Measurements from ENCODE around the gene SFSWAP. TPM values are rescaled to one million over a fixed set of nuclear protein-coding genes. Genes with fewer than 3 reads are reported as not detected.

The SFSWAP gene
- total and polyA plus RNA-seq, 2 of the 13 experiments (the other 11 are each of a cell fraction or from before 2014, with no cell fraction given) = 17.1 to 27.7 TPM

DNA sequence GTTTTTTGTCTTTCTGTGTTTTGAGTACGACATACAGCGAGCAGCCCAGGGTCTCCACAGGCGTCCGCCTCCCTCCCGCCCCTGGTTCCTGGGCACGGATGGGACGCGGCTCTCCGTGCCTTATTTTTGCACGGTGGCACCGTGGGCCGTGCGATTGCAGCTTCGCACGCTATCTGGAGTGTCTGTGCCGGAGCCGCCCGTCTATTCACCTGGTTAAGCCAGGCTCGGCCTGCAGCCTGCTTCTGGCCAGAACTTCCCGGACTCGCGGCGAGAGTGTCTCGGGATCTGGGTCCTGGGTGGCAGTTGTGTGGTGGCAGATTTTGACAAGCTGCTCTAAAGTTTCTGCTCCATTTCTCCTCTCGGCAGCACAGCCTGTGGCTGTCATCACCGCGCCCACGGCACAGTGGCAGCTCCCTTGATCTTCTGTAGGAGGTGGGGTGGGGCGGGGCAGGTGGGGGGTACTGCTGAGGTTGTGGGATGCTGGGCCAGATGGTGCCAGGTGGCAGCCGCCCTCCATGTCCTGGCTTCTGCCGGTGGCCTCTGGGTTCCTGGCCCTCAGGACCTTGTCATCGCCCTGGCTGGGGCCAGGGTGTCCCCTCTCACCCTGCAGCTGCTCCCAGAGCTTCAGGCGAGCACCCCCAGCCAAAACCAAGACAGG, 120.2 kb downstream of the SFSWAP start:
- BruUV-seq (replicated peaks) = no TSS peak
- ChIA-PET CTCF (ENCODE audit: low intra/inter-chr PET ratio, low total read pairs) (no interaction called here), POLR2A (interaction anchor here (1.1 kb wide), 1 partner anchor 62 kb away, joined by 3 read pairs; no protein-coding TSS in a partner anchor)
- Histone ChIP-seq H2AFZ (ENCODE audit: low read length) (no peak overlapping the region), H3K36me3 (replicated peaks in 1 of 2; ENCODE audit: control insufficient read depth in 1 of 2, insufficient read depth in 2 of 2, low read length in 2 of 2) (no peaks in the 10 kb centered on the region), H3K9ac (ENCODE audit: insufficient read depth, low read depth, low read length) (peak overlapping the region; percentile 10; the same call in 1 of the 2 replicates), H3K27me3 (ENCODE audit: control insufficient read depth in 1 of 2, insufficient read depth in 2 of 2, low read length in 2 of 2) (peaks cover 5 to 45% of the 10 kb centered on the region in 2 experiments; a peak in 4 of 5 replicates), H3K4me2 (ENCODE audit: low read depth, low read length) (peak overlapping the region; percentile 84), H3K4me1 (ENCODE audit: insufficient read depth, low read length) (peaks cover 59% of the 10 kb centered on the region), H3K79me2 (ENCODE audit: insufficient read depth, low read length) (no peaks in the 10 kb centered on the region), H3K27ac (ENCODE audit: extremely low read length, insufficient read depth, low read length) (no peak overlapping the region), H3K9me3 (ENCODE audit: low read length) (no peaks in the 10 kb centered on the region), H4K20me1 (ENCODE audit: insufficient read depth, low read length) (no peaks in the 10 kb centered on the region), H3K4me3 (replicated peaks in 1 of 3; ENCODE audit: insufficient read depth in 1 of 3, low read depth in 2 of 3, low read length in 3 of 3) (peak overlapping the region; percentile 54 to 73 (median 58))
- in situ Hi-C loops (cut with HindIII; ENCODE audit: extremely low pct_ligation_motif_present, low pct_unique_long_range_greater_than_20kb) (loop anchor here (10.0 to 25.0 kb wide), 2 partner anchors 216 to 719 kb away; no protein-coding TSS in a partner anchor), intact Hi-C loops (cut with micrococcal nuclease; ENCODE audit: unreplicated experiment) (loop anchor here (10.0 kb wide), 4 partner anchors 64 to 726 kb away; partner anchors contain the start of genes PUS1 and ULK1)
- ATAC-seq (peak; percentile 6), FAIRE-seq (no peak), DNase-seq (ENCODE audit: low spot score) (no peak)
- 4% methylated on average over 12 of the region's 33 CpGs for WGBS (ENCODE audit: low lambda C conversion rate)
- TF ChIP-seq HNRNPL (IDR thresholded peaks at IDR 0.05; ENCODE audit: low read depth, low read length) (peak; percentile 62; the same call in 1 of the 2 replicates), MBNL3 (CRISPR knock-in tag; conservative IDR thresholded peaks at IDR 0.05) (no peak), ZSCAN9 (CRISPR knock-in tag; IDR thresholded peaks at IDR 0.05; ENCODE audit: borderline replicate concordance) (no peak), ZNF777 (CRISPR knock-in tag; IDR thresholded peaks at IDR 0.05) (peak; percentile 1; the same call in 1 of the 2 replicates), ISL2 (CRISPR knock-in tag; IDR thresholded peaks at IDR 0.05) (0 out of 2 replicates have a peak, but pooled peaks have one; percentile 4), ZBTB7B (CRISPR knock-in tag; IDR thresholded peaks at IDR 0.05) (peak; percentile 9; the same call in 1 of the 2 replicates), ZNF704 (CRISPR knock-in tag; IDR thresholded peaks at IDR 0.05; ENCODE audit: borderline replicate concordance) (0 out of 2 replicates have a peak, but pooled peaks have one; percentile 9), NFKB2 (CRISPR knock-in tag; IDR thresholded peaks at IDR 0.05; ENCODE audit: borderline replicate concordance) (0 out of 2 replicates have a peak, but pooled peaks have one; percentile 16), PCBP1 (IDR thresholded peaks at IDR 0.05; ENCODE audit: borderline replicate concordance, low read depth, low read length) (0 out of 2 replicates have a peak, but pooled peaks have one; percentile 2), SRY (CRISPR knock-in tag; IDR thresholded peaks at IDR 0.05) (no peak)
